Dermis blood vessel endothelial cell (primary cell): ENCODE measurements around the gene CCSER1. TPM values are rescaled to one million over a fixed set of nuclear protein-coding genes. Genes with fewer than 3 reads are reported as not detected.

Experiments
- DNase-seq: peaks from one replicate; pipeline ENCODE4 v3.0.0; 2010
- total RNA-seq: library from RNA; depleted of rRNA; stranded (reverse); fragments of >200 nt; gene quantifications from 2 replicates; pipeline ENCODE4 v1.2.3, GENCODE V29; 2014

CCSER1 gene
- total RNA-seq, 1 donor from 2014 or later: 5.4 TPM

DNA sequence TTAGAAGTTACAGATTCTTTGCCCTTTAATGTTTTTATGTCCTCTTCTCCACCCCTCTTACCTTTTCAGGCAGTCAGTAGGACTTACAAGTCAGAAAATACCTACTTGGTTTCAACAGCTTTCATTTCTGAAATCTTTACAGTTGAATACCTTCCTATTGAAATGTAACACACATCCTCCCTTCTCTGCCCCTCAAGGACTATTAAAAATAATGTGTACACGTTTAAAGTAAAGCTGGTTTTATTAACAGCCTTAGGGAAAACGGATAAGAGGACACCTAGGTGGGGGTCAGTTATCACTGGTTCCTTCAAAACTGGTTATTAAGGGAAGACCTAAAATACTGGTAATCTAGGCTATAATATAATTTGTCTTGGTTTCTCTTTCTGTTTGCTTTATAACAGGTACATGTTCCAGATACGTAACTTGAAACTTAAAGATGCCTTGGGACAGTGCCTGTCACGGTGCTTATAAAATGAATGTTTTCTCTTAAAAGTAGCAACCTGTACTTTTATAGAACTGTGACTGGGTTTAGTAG, 1.8 kb downstream of the CCSER1 start:
- no peak for DNase-seq

DNA sequence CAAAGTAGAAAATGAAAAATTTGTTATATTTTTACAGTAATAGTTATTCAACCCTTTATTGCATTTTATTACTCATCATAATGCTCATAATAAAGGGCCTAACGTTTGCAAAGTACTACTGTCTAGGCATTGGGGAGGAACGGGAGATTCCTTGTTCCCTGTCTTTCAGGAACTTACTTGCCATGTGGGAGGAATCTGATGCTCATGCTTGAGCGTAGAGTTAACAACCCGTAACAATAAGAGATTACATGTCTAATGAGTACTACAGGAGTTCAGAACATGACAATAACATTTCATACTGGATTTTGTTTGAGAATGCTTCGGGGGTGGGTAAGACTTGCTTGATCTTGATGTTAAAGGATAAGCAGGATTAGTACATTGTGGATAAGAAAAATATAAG, 2.9 kb downstream of the CCSER1 start:
- DNase-seq: no peak

DNA sequence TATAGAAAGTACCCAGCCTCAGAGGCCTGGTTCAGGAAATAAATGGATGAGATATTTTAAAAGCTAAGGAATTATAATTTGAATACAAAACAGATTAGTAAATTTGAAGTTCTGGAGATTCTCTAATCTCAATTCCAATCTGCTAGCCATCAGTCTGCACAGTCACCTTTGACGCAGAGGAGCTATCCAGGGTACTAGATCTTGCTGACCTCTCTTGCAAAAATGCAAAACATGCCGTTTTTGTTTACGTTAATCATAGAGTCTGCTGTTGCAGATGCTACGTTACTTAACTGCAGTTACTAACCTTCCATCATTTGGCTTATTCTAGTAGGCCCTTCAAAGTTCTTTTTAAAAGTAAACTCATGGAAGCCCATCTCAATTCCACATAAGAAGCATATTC, 10.4 kb downstream of the CCSER1 start:
- peak; percentile 37 for DNase-seq

DNA sequence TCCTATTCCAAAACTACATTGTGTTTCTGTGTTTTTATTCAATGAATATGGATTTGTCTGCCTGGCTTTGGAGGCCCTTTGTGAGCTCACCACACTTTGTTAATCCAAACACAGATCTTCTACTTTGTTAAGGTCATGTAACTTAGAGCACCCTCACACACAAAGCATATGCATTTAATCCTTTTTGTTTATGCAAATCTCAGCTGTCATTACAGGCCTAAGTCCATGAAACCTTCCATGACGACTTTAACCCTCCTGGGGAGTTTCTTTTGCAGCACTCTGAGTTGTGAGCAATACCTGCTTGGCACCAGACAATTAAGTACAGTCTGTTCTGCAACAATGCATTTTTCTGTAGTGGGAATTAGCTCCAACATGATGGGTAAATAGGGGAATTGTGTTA, 14.9 kb downstream of the CCSER1 start:
- no peak for DNase-seq

DNA sequence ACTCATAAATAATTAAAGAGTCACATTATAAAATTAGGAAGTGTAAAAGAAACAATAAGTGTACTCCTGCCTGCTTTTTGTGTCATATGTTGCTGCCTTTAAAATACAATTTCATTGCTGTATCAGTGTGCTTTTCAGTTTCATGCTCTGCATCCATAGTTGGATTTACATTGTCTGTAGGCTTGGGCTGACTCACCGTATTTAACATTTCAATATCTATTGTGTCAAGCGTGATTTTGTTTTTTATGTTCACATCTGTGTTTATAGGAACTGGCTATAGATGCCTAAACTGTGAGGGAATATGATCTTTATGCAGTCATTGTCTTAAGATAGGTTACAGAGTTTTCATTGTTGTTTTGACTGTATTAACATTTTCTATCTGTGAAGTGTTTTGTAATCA, 18.1 kb downstream of the CCSER1 start:
- DNase-seq: no peak

DNA sequence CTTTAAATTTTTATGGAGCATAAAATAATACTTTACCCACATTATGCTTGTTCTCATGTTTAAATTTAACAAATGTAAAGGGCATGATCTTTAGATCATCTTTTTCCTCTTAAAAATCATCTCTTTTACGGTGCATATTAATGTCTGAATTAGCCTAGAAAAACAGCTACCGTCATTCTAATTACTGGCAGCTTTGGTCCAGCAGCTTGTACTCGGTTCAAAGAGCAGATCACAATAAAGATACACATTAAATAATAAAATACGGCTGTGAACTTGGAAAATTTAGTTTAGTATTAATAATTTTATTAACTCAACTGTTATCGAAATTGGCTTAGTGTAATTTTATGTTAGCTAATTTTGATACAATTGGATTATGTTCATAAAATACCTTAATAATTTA, 19.1 kb downstream of the CCSER1 start:
- no peak for DNase-seq

DNA sequence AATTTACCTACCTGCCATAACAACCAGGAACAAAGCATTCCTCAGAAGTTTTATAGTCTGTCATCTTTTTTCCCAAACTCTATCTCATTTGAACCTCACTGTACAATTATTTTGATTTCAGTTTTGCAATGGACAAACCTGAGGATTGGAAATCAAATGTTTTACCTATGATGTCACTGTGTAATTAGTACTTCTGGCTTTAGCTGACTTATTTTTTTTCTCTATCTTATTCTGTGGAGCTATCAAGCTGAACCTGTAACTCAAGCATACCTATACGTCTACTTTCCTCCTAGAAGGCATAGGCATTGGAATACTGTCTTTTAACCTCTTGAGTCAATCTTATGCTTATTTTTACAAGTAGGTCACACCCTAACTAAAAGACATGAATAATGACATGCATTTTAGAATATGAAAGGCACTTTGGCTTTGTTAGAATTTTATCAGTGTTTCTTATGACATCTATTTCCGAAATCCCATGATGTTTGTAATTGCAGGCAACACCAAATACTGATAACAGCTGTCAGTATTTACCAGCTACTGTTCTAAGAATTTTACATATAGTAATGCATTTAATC, 21.5 kb downstream of the CCSER1 start:
- no peak for DNase-seq

DNA sequence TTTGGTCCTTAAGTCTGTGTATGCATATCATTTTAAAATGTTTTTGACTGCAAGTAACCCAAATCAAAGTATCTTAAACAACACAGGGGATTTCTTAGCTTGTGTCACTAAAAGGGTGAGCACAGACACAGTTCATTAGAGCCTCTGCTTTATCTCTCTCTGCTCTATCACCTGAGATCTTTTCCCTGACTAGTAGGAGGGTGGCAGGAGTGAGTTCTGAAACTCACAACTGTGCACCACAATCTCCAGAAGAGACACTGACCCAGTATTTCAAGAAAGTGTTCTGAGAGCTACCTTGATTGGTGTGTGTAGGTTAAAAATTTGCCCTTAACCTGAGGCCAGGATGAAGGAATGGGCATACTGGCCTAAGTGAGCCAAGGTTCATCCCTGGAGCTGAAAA, 24.8 kb downstream of the CCSER1 start:
- no peak for DNase-seq

DNA sequence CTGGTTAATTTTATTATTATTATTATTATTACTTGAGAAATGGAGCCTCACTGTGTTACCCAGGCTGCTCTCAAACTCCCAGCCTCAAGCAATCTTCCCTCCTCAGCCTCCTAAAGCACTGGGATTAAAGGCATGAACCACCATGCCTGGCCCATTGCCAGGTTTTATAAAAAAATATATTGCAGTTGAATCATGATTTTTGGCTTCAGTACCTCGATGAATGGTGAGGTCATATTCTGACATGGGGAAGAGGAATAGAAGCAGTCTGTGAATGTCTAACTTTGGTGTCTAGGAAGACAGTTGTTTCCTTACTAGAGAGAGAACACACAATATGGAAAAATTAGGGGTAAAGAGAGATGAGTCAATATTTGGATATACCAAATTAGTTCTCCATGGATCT, 32.0 kb downstream of the CCSER1 start:
- DNase-seq: no peak

DNA sequence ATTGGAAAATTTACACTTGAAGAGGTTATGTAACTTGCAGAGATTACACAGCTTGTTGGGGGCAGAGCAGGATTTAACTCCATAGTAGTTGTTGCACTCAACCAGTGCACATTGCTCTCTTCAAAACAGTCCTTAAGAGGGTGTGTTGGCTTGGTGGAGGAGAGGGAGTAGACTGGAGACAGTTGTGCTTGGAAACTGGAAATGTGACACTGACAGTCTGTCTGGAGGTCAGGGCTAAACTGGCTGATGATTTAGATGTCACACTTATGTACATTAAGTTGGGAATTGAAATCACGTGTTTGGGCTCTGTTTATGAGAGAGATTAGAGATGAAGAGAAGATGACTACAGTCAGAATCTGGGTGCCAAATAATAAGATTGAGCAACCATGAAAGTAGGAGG, 32.9 kb downstream of the CCSER1 start:
- no peak for DNase-seq

DNA sequence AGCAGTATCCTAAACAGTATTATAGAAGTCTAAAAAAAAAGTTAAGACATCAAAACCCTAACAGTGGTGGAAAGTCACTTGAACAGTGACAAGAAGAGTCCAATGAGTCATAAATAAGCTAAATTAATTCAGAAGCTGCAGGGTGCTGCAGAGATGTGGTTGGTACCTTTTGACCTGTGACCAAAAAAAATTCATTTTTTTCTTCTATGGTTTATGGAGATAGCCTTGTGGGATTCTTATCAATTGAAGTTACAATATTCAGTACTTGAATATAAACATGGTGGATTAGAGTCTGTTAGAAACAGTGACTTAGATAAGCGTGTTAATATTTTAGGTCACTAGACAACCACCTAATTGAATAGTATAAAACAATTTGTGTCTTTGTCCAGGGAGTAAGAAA, 35.4 kb downstream of the CCSER1 start:
- DNase-seq: no peak

DNA sequence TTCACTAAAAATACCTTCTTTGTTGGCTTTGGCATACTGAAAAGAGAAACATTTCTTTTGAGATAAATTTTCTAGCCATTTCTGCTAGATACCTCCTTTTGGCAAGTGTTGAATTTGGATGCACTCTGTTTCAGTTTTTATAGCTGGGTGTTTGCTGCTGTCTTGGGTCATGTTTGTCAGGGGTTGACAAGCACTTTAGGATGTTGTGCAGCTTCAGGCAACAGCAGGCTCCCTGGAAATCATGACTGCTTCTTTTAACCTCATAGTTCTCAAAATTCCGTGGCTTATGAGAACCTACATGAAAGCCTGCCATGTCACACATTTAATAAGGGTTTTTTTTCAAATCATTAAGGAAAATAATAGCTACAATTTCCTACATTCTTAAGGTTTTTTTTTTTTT, 36.7 kb downstream of the CCSER1 start:
- DNase-seq: no peak

DNA sequence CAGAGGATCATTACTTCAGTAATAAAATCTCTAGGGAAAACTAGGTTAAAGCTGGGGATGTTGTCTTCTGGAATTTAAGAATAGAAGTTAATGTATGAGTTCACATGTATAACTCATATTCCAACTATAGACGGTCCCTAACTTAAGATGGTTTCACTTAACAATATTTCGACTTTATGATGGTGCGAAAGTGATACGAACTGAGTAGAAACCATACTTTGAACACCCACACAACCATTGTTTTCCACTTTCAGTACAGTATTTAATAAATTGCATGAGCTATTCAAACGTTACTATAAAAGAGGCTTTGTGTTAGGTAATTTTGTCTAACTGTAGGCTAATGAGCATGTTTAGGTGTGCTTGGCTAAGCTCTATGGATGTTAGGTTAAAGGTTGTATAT, 38.7 kb downstream of the CCSER1 start:
- no peak for DNase-seq

DNA sequence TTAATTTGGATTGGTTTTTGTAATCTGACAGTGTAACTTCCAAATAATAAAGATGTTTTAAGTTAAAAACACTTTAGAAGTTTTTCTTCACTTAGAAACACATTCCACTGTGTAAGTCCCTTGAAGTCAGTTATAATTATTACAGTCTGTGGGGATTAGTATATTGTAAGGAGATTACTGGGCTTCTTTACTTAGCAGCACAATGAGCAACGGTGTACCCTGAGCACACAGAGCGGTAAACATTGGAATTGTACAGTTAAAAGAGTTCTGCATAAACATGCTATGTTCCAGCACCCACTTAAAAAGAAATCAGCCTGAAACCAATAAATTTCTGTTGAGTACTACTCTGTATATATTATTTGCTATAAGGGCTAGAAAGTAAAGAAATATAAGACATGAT, 44.3 kb downstream of the CCSER1 start:
- no peak for DNase-seq

DNA sequence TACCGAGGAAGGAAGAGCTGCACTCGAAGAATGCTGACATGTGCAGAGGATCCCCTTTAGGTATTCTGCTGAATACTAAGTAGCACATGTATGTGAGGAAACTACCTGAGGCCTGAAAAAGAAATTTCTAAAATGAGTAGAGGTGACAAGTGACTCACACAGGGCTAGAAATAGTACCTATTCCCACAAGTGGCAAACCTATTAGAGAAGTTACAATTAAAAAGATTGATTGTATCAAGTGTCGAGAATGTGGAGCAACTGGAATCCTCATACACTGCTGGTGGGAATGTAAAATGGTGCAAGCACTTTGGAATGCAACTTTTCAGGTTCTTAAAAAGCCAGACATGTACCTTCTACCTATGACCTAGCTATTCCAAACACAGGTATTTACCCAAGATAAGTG, 47.4 kb downstream of the CCSER1 start:
- DNase-seq: no peak

DNA sequence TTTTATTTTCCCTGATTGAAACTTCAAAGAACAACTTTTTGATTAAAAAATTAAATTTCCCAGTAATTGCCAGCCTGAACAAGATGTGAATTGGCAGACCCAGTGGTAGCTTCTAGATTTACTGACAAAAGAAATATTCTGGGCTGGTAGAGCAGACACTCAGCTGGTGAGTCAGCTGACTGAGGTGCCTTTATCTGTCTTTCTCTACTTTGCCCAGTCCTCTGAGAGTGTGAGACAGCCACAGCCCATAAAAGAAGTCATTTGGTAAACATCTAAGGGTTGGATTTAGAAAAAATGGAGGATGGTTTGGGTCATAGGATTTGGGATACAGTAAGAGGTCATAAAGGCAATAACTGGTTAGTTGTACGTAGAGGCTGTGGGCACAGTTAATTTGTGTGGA, 54.5 kb downstream of the CCSER1 start:
- no peak for DNase-seq

DNA sequence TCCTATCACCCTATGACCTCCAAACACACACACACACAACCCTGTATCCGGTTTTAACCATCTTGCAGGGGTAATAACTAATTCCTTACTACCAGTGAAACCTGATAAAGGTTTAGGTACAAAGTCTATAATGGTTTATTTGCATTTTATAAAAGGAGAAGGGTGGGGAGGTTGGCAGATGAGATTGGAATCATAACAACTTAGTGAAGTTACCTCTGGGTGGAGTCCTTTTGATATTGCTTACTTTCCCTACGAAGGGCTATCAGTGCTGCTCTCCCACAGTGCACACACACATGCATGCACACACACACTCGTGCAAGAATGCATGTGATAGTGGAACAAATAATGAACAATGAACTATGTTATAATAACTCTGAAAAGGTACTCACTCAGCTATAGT, 56.1 kb downstream of the CCSER1 start:
- no peak for DNase-seq

DNA sequence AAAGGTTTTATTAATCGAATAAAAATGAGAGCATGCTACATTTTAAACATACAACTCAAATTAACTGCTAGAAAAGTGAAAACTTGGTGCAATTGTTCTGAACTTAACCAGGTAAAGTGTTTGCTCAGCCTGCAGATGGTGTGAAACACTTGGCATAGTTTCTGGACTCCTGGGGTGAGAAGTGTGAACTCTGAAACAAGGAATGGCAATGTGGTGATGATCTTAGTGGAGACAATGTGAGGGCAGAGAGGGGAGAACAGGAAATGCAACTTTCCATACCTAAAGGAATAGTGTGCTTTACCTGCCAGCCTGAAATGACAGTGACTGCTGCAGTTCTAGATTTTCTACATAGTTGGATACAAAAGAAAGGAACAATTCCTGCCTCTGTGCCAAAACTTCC, 57.4 kb downstream of the CCSER1 start:
- DNase-seq: no peak

DNA sequence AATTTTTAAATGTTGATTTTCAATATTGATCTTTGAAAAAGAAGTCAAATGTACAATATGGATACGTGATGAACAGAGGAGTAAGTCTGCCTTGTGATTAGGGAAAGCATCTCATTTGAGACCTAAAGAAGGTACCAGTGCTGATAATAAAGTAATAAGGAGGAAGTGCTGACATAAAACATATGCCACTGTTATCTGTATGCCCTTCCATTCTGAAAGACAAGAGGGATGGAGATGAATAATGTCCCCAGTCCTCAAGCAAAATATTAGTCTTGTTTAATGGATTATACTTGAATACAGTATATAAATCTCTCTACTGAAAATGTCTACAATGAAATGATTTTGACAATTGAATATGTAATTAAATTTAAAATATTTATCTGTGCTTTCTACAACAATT, 58.2 kb downstream of the CCSER1 start:
- no peak for DNase-seq

DNA sequence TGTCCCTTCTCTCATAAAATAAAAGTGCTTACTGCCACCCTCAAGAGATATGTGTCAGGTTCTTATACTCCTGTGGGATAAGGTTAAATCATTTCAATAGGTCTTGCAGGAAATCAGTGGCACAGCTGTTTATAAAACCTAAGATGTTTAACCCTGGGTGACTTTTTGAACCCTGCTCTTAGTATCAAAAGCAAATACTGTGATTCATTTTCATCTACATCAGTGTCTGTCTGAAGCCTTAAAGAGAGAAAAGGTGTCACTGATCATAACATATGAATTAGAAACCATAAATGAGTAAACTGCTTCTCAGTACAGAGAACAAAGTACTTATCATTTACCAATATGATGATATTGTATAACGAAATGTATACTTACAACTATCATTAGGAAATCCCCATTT, 59.0 kb downstream of the CCSER1 start:
- no peak for DNase-seq

DNA sequence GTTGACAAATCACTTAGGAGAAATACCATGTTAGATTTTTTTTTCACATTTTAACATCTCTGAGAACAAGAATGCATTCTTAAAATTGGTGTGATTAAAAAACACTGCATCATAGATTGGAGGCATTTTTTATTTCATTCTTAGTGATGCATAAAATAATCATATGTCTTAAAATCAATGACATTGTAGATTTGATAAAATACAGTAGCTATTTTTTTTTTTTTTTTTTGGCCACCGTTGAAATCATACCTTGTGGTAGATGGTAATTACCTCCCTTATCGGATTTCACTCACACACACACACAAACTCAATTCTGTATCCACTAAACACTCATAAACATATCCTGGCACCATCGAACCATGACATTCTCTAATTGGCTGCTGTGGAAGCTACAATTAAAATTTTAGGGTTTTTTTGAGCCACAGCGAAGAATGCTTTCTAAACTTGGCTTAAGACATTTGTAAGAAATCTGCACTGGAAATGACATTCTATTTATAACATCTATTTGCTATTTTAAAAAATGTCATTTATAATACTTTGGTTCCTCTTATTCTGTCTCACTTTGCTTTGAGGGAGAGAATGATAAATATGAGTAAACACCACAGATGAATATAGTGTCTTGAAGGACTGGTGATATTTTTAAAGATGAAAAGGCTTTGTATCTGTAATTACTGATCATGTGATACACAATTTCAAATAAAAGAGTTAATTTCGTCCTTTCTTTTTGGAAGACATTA, 60.1 kb downstream of the CCSER1 start:
- DNase-seq: no peak

DNA sequence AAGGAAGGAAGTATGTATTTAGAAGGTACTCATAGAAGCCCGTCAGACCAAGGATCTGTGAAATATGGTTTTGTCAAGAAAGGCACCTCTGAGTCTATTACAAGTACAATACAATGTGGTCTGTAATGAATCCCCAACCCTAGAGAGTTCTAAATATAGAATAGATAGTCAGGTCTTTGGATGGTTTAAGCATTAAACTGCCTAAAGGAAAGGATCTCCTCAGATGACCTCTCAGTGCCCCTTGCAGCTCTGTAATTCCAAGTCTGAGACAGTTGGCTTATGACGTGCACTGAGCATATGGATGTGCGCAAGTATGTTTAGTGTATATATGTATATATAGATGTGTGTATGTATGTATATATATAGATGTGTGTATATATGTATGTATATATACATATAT, 62.0 kb downstream of the CCSER1 start:
- DNase-seq: no peak

DNA sequence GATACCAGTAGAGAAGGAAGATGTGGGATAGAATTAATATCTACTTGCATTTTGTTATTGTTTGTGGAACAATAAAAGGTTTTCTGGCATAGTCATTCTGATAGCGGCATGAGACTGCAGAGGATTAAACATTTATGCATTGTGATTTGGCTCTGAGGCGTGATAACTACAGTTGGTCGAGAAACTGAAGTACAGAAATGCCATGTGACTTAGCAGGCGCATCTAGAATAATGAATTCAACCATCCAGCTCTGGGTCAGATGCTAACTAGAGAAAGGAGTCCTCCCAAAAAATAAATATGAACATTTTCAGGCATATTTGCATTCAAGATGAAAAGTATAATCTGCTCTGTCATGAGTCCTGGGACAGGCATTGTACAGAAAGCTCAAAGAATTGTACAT, 62.8 kb downstream of the CCSER1 start:
- DNase-seq: no peak

DNA sequence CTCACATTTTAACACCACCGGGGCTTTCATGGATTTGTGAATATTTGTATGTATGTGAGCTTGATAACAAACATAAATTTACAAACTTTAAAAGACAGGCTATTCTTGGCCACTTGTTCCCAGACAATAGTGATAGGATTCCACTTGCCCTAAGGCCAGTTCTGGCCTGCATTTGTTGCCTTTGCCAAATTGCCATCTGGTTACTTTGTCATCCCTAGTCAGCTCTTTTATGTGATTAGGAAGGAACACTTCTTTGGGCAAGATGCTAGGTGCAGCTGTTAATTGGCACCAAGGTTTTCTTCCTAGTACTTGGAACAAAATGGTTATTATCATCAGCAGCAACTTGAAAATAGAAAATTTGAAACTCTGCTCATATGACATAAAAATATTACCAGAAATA, 63.3 kb downstream of the CCSER1 start:
- DNase-seq: no peak
